Measurements from ENCODE around the gene LRFN3.
A peak's percentile ranks its signal among the peaks of the same experiment; 100 is the strongest.

DNA sequence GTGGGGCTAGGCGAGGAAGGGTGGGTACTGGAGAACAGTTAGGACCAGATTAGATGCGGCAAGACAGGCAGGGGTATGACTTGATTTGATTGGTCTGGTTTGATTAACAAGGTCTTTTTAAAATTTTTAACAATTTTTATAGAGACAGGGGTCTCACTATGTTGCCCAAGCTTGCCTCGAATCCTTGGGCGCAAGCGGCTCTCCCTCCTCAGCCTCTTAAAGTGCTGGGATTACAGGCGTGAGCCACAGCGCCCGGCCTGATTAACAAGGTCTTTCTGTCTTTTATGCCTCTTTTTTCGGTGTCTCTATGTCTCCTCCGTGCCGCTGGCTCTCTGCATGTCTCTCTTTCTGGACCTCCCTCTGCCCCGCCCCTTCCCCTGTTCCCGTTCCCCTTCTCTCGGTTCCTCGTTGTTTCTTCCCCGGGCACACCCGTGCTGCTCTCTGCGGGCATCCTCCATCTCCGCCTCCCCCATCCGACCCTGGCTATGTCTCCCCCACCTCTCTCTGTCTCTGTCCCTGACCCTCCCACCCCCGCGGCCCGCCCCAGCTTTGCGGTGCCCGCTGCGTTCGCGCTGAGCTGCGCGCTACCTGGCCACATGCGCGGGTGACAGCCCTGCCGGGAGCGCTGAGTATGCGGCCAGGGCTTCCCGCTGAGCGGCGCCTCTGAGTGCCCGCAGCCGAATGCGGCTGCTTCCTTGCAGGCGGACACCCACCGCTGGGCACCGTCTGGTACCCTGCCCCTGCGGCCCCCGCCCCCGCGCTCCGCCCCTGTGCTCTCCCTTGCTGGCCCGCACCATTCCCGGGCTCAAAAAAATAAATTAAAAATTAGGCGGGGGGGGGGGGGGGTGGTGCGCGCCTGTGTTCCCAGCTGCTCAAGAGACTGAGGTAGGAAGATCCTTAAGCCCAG is 50.7 kb downstream of the LRFN3 start:
- TF ChIP-seq POLR2A (IDR thresholded peaks at IDR 0.05) (no peak), POLR2AphosphoS5 (IDR thresholded peaks at IDR 0.05) (peak in 1 of 3 donors; percentile 18)
- TF ChIP-seq, protein P1, sequence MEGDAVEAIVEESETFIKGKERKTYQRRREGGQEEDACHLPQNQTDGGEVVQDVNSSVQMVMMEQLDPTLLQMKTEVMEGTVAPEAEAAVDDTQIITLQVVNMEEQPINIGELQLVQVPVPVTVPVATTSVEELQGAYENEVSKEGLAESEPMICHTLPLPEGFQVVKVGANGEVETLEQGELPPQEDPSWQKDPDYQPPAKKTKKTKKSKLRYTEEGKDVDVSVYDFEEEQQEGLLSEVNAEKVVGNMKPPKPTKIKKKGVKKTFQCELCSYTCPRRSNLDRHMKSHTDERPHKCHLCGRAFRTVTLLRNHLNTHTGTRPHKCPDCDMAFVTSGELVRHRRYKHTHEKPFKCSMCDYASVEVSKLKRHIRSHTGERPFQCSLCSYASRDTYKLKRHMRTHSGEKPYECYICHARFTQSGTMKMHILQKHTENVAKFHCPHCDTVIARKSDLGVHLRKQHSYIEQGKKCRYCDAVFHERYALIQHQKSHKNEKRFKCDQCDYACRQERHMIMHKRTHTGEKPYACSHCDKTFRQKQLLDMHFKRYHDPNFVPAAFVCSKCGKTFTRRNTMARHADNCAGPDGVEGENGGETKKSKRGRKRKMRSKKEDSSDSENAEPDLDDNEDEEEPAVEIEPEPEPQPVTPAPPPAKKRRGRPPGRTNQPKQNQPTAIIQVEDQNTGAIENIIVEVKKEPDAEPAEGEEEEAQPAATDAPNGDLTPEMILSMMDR (IDR thresholded peaks at IDR 0.05 in 8 of 11, conservative IDR thresholded peaks at IDR 0.05 in 3 of 11), result no peak
